WERI-Rb-1 (cell line): ENCODE results near the gene KIAA0319L.

ENCODE experiments used
- DNase-seq: peaks from one replicate; pipeline ENCODE4 v3.0.0-alpha.2; 2020
- H3K27ac ChIP-seq: fragments of 250-450 bp; sonication (Bioruptor Pico); 2 replicates; pipeline ENCODE4 v1.5.1; 2020; ENCODE audit warnings: mild to moderate bottlenecking, moderate library complexity
- H3K27me3 ChIP-seq: fragments of 250-450 bp; sonication (Bioruptor Pico); 2 replicates; pipeline ENCODE4 v1.5.1; 2021; ENCODE audit warnings: mild to moderate bottlenecking, low read depth, moderate library complexity; ENCODE audit not compliant: insufficient read depth, severe bottlenecking
- H3K36me3 ChIP-seq: fragments of 250-450 bp; sonication (Bioruptor Pico); 2 replicates; pipeline ENCODE4 v1.5.1; 2020; ENCODE audit warnings: mild to moderate bottlenecking, moderate library complexity
- H3K4me3 ChIP-seq: 2 replicates; pipeline ENCODE4 v1.5.1; 2011; ENCODE audit warnings: low read depth, mild to moderate bottlenecking, control low read depth, low read length
- H3K9me3 ChIP-seq: fragments of 250-450 bp; sonication (Bioruptor Pico); 2 replicates; pipeline ENCODE4 v1.5.1; 2021; ENCODE audit warnings: mild to moderate bottlenecking, moderate library complexity; ENCODE audit not compliant: severe bottlenecking
- CTCF ChIP-seq: IDR thresholded peaks from 2 replicates; pipeline ENCODE4 v1.5.1; 2011; ENCODE audit warnings: low read depth, mild to moderate bottlenecking, control low read depth, inconsistent platforms, low read length

KIAA0319L gene

GRCh38 chr1:35544976-35545375, 12.2 kb downstream of the KIAA0319L start:
- TF ChIP-seq CTCF = peak; percentile 86
- H3K9me3 ChIP-seq = no peaks in the 10 kb centered on the region
- peak; percentile 77 for DNase-seq
- no peaks in the 10 kb centered on the region for H3K27me3 ChIP-seq
- peaks cover 30% of the 10 kb centered on the region for H3K36me3 ChIP-seq
- no peak overlapping the region for H3K4me3 ChIP-seq
- H3K27ac ChIP-seq = peak overlapping the region; percentile 7; the same call in 1 of the 2 replicates

- no peak for DNase-seq
- no peak overlapping the region for H3K4me3 ChIP-seq
These were observed 17.4 kb downstream of the KIAA0319L start for GRCh38 chr1:35539824-35540261.

GRCh38 chr1:35539073-35539823, 18.0 kb downstream of the KIAA0319L start:
- Histone ChIP-seq H3K4me3 (no peak overlapping the region), H3K27ac (peak overlapping the region; percentile 46), H3K9me3 (no peaks in the 10 kb centered on the region), H3K36me3 (peaks cover 6% of the 10 kb centered on the region), H3K27me3 (no peaks in the 10 kb centered on the region)
- DNase-seq = peak; percentile 44
- no peak for TF ChIP-seq CTCF

More at GRCh38 chr1:35539824-35540261, 17.4 kb downstream of the KIAA0319L start:
- TF ChIP-seq CTCF = no peak
- H3K36me3 ChIP-seq = peaks cover 10% of the 10 kb centered on the region
- peak overlapping the region; percentile 46 for H3K27ac ChIP-seq
- no peaks in the 10 kb centered on the region for H3K9me3 ChIP-seq
- no peaks in the 10 kb centered on the region for H3K27me3 ChIP-seq

- DNase-seq = no peak
- no peak for TF ChIP-seq CTCF
These were observed 19.4 kb downstream of the KIAA0319L start for GRCh38 chr1:35537806-35538205.

GRCh38 chr1:35536556-35537162, 20.5 kb downstream of the KIAA0319L start:
- Histone ChIP-seq H3K27me3 (no peaks in the 10 kb centered on the region), H3K9me3 (no peaks in the 10 kb centered on the region), H3K36me3 (peaks cover 10% of the 10 kb centered on the region), H3K27ac (no peak overlapping the region), H3K4me3 (no peak overlapping the region)
- TF ChIP-seq CTCF = no peak
- no peak for DNase-seq

More at GRCh38 chr1:35537806-35538205, 19.4 kb downstream of the KIAA0319L start:
- no peaks in the 10 kb centered on the region for H3K27me3 ChIP-seq
- no peak overlapping the region for H3K4me3 ChIP-seq
- no peak overlapping the region for H3K27ac ChIP-seq
- no peaks in the 10 kb centered on the region for H3K9me3 ChIP-seq
- peaks cover 7% of the 10 kb centered on the region for H3K36me3 ChIP-seq
